SU-DHL-6 (cell line): ENCODE results near the gene SVIL.
"Not testable (repeated sequence)": the region's sequence is repeated elsewhere in the genome, so short reads cannot be mapped to it uniquely, and the experiment has no call there.

Experiments used
- H2AFZ ChIP-seq: fragments of 200-600 bp; sonication (generic); 2 replicates; pipeline ENCODE4 v1.6.1; 2014; ENCODE audit warnings: low read depth, mild to moderate bottlenecking, moderate library complexity, mixed read lengths, antibody characterized with exemption, low read length; ENCODE audit not compliant: severe bottlenecking
- H3F3A ChIP-seq: fragments of 200-600 bp; shearing (Covaris generic); 2 replicates; pipeline ENCODE4 v1.6.0; 2016; ENCODE audit warnings: antibody characterized with exemption, mild to moderate bottlenecking; ENCODE audit not compliant: insufficient read depth
- H3K27ac ChIP-seq: fragments of 200-600 bp; sonication (generic); 2 replicates; pipeline ENCODE4 v1.5.1; 2016; ENCODE audit warnings: low read depth, mild to moderate bottlenecking, low read length, moderate library complexity, mixed read lengths
- H3K27me3 ChIP-seq: fragments of 200-600 bp; sonication (generic), shearing (Covaris generic); 2 replicates; pipeline ENCODE4 v1.6.0; 2014; ENCODE audit warnings: mild to moderate bottlenecking, low read length
- H3K36me3 ChIP-seq: fragments of 200-600 bp; sonication (generic); 2 replicates; pipeline ENCODE4 v1.6.1; 2014; ENCODE audit warnings: mild to moderate bottlenecking, low read length, mixed read lengths
- H3K4me2 ChIP-seq: fragments of 300-600, 200-600 bp; shearing (Covaris generic), sonication (generic); 2 replicates; pipeline ENCODE4 v1.6.0; 2014; ENCODE audit warnings: low read length, low read depth, mild to moderate bottlenecking; ENCODE audit not compliant: poor library complexity, severe bottlenecking
- H3K4me3 ChIP-seq: fragments of 200-600 bp; sonication (generic); 2 replicates; pipeline ENCODE4 v1.5.1; 2014; ENCODE audit warnings: antibody characterized with exemption, low read length, mild to moderate bottlenecking, mixed read lengths; ENCODE audit not compliant: insufficient read depth, poor library complexity, severe bottlenecking
- H3K79me2 ChIP-seq: fragments of 200-600 bp; sonication (generic); 2 replicates; pipeline ENCODE4 v1.6.1; 2014; ENCODE audit warnings: mild to moderate bottlenecking, low read length, moderate library complexity; ENCODE audit not compliant: insufficient read depth
- H3K9ac ChIP-seq: fragments of 200-600 bp; sonication (generic); 2 replicates; pipeline ENCODE4 v1.7.0; 2014; ENCODE audit warnings: mild to moderate bottlenecking, low read length
- H3K9me2 ChIP-seq: fragments of 200-600 bp; sonication (generic); replicated peaks from 2 replicates; pipeline ENCODE4 v1.6.1; 2014; ENCODE audit warnings: low read length; ENCODE audit not compliant: insufficient read depth
- H3K9me3 ChIP-seq: fragments of 200-600 bp; sonication (generic); 2 replicates; pipeline ENCODE4 v1.6.1; 2014; ENCODE audit warnings: low read length, mixed read lengths; ENCODE audit not compliant: insufficient read depth
- H4K20me1 ChIP-seq: fragments of 200-600 bp; sonication (generic); 2 replicates; pipeline ENCODE4 v1.6.1; 2014; ENCODE audit warnings: low read depth, mild to moderate bottlenecking, antibody characterized with exemption, low read length, moderate library complexity, mixed read lengths
- EZH2phosphoT487 ChIP-seq: fragments of 200-600 bp; sonication (generic), shearing (Covaris generic); conservative IDR thresholded peaks from 2 replicates; pipeline ENCODE4 v1.6.1; 2018; ENCODE audit warnings: mild to moderate bottlenecking, antibody characterized with exemption, low read length, moderate library complexity, mixed read lengths
- TF ChIP-seq, protein P1 (sequence below): fragments of 200-600 bp; sonication (generic); IDR thresholded peaks from one replicate; pipeline ENCODE4 v1.5.1; 2017; ENCODE audit warnings: antibody characterized with exemption, mild to moderate bottlenecking, low read length, moderate library complexity; ENCODE audit not compliant: insufficient read depth, poor library complexity, severe bottlenecking

Gene SVIL

DNA sequence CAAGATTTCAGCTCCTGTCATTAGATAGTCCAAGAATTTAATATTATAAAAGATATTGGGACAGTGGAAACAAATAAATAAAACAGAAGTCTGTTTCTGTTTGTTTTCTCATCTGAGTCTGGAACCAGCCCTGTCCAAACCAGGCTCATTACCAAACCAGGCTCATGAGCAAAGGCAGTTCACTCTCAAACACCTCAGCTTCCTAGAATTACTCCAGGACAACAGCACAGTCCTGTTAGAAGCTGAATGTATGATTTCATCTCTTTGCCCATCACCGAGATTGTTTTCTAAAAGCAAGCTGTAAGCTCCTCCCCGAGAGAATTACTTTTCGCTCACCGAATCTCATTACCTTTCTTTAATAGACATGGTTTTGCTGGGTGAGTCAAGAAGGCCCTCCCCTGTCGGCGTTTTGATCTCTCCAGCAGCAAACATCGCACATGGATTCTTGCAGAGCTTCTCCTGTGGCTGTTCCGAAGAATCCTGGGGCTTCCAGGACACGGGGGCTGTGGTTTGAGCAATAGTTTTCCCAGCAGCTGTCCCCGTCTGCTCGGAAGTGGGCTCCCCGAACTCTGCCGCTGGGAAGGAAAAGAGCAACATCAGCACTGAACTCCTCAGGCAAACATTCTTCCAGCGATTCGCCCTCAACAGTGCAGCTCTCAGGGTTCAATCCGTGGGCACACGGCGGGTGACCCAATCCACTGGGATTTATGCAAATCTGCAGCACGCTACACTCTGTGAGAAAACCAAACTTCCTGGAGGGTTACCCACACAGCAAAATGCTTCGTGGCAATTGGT lies 112.5 kb downstream of the SVIL start:
- Histone ChIP-seq H3K4me3 (no peak overlapping the region), H3K79me2 (no peaks in the 10 kb centered on the region), H4K20me1 (no peaks in the 10 kb centered on the region), H3K27me3 (no peaks in the 10 kb centered on the region), H3K9ac (no peak overlapping the region), H2AFZ (no peak overlapping the region), H3K4me2 (no peak overlapping the region), H3F3A (no peaks in the 10 kb centered on the region), H3K27ac (no peak overlapping the region), H3K9me3 (no peaks in the 10 kb centered on the region), H3K9me2 (no peaks in the 10 kb centered on the region), H3K36me3 (no peaks in the 10 kb centered on the region)
- no peak for TF ChIP-seq EZH2phosphoT487

DNA sequence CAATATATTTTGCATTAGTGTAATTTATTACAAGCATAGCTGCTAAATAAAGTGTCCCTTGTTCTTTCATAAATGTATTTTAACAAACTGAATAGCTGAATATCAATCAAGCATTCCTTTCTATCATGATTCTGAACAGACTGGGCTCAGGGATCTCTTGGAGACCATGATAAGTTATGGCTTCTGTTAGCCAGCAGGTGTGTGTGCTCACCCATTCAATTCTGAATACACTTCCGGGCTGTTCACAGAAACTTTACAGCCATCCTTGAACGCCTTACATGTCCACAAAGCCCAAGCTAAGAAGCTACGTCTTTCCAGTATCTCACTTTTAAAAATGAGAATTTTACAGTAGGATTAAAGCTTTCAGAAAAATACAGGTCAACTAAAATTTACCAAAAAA lies 115.1 kb downstream of the SVIL start:
- H3K4me3 ChIP-seq, result no peak overlapping the region
- no peak overlapping the region for H3K9ac ChIP-seq
- H3K27me3 ChIP-seq, result no peaks in the 10 kb centered on the region
- H3K79me2 ChIP-seq, result no peaks in the 10 kb centered on the region
- H2AFZ ChIP-seq, result no peak overlapping the region
- no peak overlapping the region for H3K4me2 ChIP-seq
- no peaks in the 10 kb centered on the region for H4K20me1 ChIP-seq
- no peaks in the 10 kb centered on the region for H3K36me3 ChIP-seq
- H3K9me3 ChIP-seq, result no peaks in the 10 kb centered on the region
- H3K27ac ChIP-seq, result no peak overlapping the region
- no peak for TF ChIP-seq EZH2phosphoT487
- TF ChIP-seq, protein P1, sequence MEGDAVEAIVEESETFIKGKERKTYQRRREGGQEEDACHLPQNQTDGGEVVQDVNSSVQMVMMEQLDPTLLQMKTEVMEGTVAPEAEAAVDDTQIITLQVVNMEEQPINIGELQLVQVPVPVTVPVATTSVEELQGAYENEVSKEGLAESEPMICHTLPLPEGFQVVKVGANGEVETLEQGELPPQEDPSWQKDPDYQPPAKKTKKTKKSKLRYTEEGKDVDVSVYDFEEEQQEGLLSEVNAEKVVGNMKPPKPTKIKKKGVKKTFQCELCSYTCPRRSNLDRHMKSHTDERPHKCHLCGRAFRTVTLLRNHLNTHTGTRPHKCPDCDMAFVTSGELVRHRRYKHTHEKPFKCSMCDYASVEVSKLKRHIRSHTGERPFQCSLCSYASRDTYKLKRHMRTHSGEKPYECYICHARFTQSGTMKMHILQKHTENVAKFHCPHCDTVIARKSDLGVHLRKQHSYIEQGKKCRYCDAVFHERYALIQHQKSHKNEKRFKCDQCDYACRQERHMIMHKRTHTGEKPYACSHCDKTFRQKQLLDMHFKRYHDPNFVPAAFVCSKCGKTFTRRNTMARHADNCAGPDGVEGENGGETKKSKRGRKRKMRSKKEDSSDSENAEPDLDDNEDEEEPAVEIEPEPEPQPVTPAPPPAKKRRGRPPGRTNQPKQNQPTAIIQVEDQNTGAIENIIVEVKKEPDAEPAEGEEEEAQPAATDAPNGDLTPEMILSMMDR, result no peak
- no peaks in the 10 kb centered on the region for H3F3A ChIP-seq
- no peaks in the 10 kb centered on the region for H3K9me2 ChIP-seq

DNA sequence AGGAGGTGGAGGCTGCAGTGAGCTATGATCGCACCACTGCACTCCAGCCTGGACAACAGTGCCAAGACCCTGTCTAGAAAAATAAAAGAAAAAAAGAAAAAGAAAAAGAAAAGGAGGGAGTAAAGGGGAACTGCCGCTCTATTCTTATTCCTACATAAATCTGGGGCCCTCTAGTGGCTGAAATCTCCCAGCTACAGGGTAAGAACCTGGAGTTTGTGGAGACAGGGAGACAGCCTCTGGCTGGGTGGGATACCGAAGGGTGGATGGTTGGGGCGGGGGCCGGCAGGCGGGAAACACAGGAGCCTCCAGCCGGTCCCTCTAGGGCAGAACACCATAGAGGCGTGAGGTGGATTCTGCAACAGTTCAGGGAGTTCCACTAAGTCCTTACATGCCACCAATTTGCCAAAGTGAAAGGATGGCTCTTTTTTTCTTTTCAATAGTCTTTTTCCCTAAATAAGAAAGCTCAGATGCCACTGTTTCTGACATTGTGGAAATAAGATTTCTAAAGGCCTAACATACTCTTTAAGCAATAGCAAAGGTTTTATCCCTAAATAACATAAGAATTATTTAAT lies 117.3 kb downstream of the SVIL start:
- Histone ChIP-seq H4K20me1 (no peaks in the 10 kb centered on the region), H3K27ac (no peak overlapping the region), H3K9me2 (no peaks in the 10 kb centered on the region), H3K79me2 (no peaks in the 10 kb centered on the region), H3K9me3 (no peaks in the 10 kb centered on the region), H3F3A (no peaks in the 10 kb centered on the region), H3K36me3 (no peaks in the 10 kb centered on the region), H2AFZ (no peak overlapping the region), H3K4me3 (no peak overlapping the region), H3K9ac (no peak overlapping the region), H3K27me3 (no peaks in the 10 kb centered on the region), H3K4me2 (no peak overlapping the region)
- TF ChIP-seq, protein P1, result peak; percentile 52
- TF ChIP-seq EZH2phosphoT487, result no peak

DNA sequence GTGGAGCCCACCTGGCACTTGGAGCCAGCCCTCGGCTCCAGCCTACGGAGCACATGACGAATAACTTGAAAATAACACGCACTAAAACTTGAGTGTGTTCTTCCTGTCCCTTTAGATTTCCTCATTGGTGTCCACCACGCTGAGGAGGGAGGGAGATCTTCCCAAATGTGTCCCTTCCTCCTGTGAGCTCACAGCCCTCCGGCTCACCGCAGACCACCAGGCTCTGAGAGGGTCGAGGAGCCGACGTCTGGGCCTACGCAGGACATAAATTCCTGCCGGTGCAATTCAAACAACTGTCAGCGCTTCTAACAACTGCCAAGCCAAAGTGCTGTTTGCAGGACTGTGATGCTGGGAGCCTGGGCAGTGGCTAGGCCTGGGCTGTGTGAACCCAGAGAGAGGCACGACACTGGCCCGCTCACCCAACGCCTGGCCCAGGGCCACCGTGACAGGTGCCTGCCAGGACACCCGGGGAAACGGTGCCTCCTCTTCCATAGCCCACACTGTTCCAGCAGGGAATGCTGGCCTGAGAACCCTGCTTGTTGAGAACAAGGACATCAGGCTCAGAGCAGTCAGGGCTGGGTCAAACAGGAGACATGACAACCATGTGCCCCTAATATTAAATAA lies 118.3 kb downstream of the SVIL start:
- H4K20me1 ChIP-seq, H3K27me3 ChIP-seq, H3K9me2 ChIP-seq, H3K4me3 ChIP-seq, H3K36me3 ChIP-seq, H3K27ac ChIP-seq, H3K9ac ChIP-seq, H3K4me2 ChIP-seq, H3F3A ChIP-seq, H3K9me3 ChIP-seq, H2AFZ ChIP-seq, H3K79me2 ChIP-seq: not testable (repeated sequence)

DNA sequence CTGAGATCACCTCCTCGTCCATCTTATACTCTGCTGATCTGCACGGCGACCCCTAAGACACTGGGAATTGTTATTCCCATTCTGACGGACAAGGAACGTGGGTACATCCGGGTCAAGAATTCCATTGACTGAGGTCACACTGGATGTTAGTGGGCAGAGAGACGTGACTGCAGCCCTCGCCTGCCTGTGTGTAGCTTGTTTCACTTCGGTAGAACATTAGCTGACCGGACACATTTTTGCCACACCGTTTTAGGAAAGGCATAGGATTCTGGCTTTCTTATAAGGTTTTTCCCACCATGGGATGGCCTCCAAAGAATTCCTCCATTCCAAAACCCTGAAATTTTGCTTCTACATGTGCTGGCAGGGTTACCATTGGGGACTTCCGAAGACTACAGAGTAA lies 118.9 kb downstream of the SVIL start:
- H3K27me3 ChIP-seq, H4K20me1 ChIP-seq, H2AFZ ChIP-seq, H3K4me2 ChIP-seq, H3K9me2 ChIP-seq, H3K27ac ChIP-seq, H3F3A ChIP-seq, H3K36me3 ChIP-seq, H3K79me2 ChIP-seq, H3K9ac ChIP-seq, H3K4me3 ChIP-seq, H3K9me3 ChIP-seq: not testable (repeated sequence)

DNA sequence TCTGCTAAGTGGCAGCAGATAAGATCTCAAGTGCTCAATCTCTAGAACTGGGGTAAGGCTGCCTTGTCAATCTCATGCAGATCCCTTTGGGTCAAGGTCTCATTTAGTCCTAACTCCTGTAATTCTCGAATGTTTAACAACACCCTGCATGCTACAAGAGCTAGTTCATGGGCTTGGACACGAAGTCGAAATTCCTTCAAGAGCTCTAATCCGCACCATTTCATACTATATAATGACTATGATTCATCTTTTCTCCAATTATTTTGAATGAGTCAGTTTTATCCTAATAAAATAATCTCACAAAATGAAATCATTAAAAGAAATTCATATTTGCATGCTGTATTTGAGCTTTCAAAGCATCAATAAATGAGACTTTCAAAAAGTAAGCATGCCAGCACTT lies 119.7 kb downstream of the SVIL start:
- H3K9me3 ChIP-seq, H3K9me2 ChIP-seq, H2AFZ ChIP-seq, H3K4me2 ChIP-seq, H3K27ac ChIP-seq, H4K20me1 ChIP-seq, H3K9ac ChIP-seq, H3F3A ChIP-seq, H3K36me3 ChIP-seq, H3K4me3 ChIP-seq, H3K27me3 ChIP-seq, H3K79me2 ChIP-seq: not testable (repeated sequence)
